IMR-90 (cell line): ENCODE results near the gene MICAL3. TPM values are rescaled to one million over a fixed set of nuclear protein-coding genes. Genes with fewer than 3 reads are reported as not detected.

Experiments
- ATAC-seq: fragments of 200-7000 bp; cut with Tn5 transposase; 2 replicates; pipeline ENCODE4 v1.9.1; 2020; ENCODE audit warnings: low read depth, mild to moderate bottlenecking, moderate library complexity
- BruUV-seq: library from RNA; stranded (reverse); fragments of 400-500 nt; replicated peaks from 2 replicates; lab custom pipeline; 2021; lab: Mats Ljungman, UMichigan
- CTCF ChIA-PET: fragments of 300-600 bp; formaldehyde crosslinking; extraction: SDS; loops from one replicate; lab custom pipeline; 2021; ENCODE audit warnings: antibody characterized with exemption; lab: Yijun Ruan, JAX
- POLR2A ChIA-PET: fragments of 300-600 bp; sonication (Branson Sonifier 250); formaldehyde crosslinking; loops from one replicate; lab custom pipeline; 2022; ENCODE audit warnings: antibody characterized with exemption; ENCODE audit not compliant: unreplicated experiment; lab: Charles Lee
- DNase-seq: peaks from one replicate; pipeline ENCODE4 v3.0.0; 2013
- H2AFZ ChIP-seq: replicated peaks from 2 replicates; pipeline ENCODE3; 2013; ENCODE audit warnings: low read length, mild to moderate bottlenecking; ENCODE audit not compliant: poor library complexity
- H2AK5ac ChIP-seq: 2 replicates; pipeline ENCODE4 v1.6.1; 2013; ENCODE audit warnings: low read depth, low read length, inconsistent platforms
- H2AK9ac ChIP-seq: replicated peaks from 2 replicates; pipeline ENCODE3; 2013; ENCODE audit warnings: mild to moderate bottlenecking, low read depth, low read length, moderate library complexity; ENCODE audit not compliant: poor library complexity
- H2BK120ac ChIP-seq: 2 replicates; pipeline ENCODE4 v1.6.1; 2013; ENCODE audit warnings: low read depth, low read length, inconsistent platforms
- H2BK15ac ChIP-seq: 3 replicates; pipeline ENCODE4 v1.6.1; 2013; ENCODE audit warnings: low read depth, low read length, inconsistent platforms
- H2BK20ac ChIP-seq: 2 replicates; pipeline ENCODE4 v1.6.1; 2013; ENCODE audit warnings: low read depth, mild to moderate bottlenecking, inconsistent platforms, low read length, moderate library complexity
- H2BK5ac ChIP-seq: 2 replicates; pipeline ENCODE4 v1.6.1; 2013; ENCODE audit warnings: mild to moderate bottlenecking, low read depth, low read length, inconsistent platforms; ENCODE audit not compliant: poor library complexity, severe bottlenecking
- H3K14ac ChIP-seq: replicated peaks from 2 replicates; pipeline ENCODE4 v1.6.1; 2013; ENCODE audit warnings: low read depth, low read length, inconsistent platforms
- H3K18ac ChIP-seq: 2 replicates; pipeline ENCODE4 v1.6.1; 2013; ENCODE audit warnings: low read depth, low read length, control low read depth
- H3K23ac ChIP-seq: 2 replicates; pipeline ENCODE4 v1.6.1; 2013; ENCODE audit warnings: low read depth, low read length, inconsistent platforms
- H3K27ac ChIP-seq: 2 replicates; pipeline ENCODE4 v1.5.1; 2013; ENCODE audit warnings: mild to moderate bottlenecking, control low read depth, low read length; ENCODE audit not compliant: insufficient read depth
- H3K27me3 ChIP-seq: 2 replicates; pipeline ENCODE4 v1.6.1; 2013; ENCODE audit warnings: low read length; ENCODE audit not compliant: control insufficient read depth, insufficient read depth
- H3K36me3 ChIP-seq: 2 replicates; pipeline ENCODE4 v1.6.1; 2013; ENCODE audit warnings: low read length, mixed read lengths; ENCODE audit not compliant: control insufficient read depth, insufficient read depth
- H3K4ac ChIP-seq: 2 replicates; pipeline ENCODE4 v1.6.1; 2013; ENCODE audit warnings: low read depth, low read length, inconsistent platforms
- H3K4me1 ChIP-seq: 2 replicates; pipeline ENCODE4 v1.6.1; 2013; ENCODE audit warnings: low read length, mixed read lengths; ENCODE audit not compliant: control insufficient read depth, insufficient read depth
- H3K4me2 ChIP-seq: 2 replicates; pipeline ENCODE4 v1.6.1; 2013; ENCODE audit warnings: low read depth, mild to moderate bottlenecking, control low read depth, low read length, moderate library complexity
- H3K4me3 ChIP-seq: 2 replicates; pipeline ENCODE4 v1.5.1; 2013; ENCODE audit warnings: low read depth, mild to moderate bottlenecking, control low read depth, low read length, moderate library complexity; ENCODE audit not compliant: insufficient read depth
- H3K56ac ChIP-seq: 2 replicates; pipeline ENCODE4 v1.6.1; 2013; ENCODE audit warnings: low read length, inconsistent platforms; ENCODE audit not compliant: insufficient read depth; ENCODE audit errors: extremely low read depth
- H3K79me1 ChIP-seq, 2 experiments: 2 replicates each; pipeline ENCODE4 v1.6.1; 2013; ENCODE audit warnings: low read length in 2 of 2, inconsistent platforms in 1 of 2, low read depth in 1 of 2
- H3K9ac ChIP-seq: 2 replicates; pipeline ENCODE4 v1.6.1; 2013; ENCODE audit warnings: low read depth, low read length, control low read depth
- H3K9me1 ChIP-seq: 2 replicates; pipeline ENCODE4 v1.6.1; 2013; ENCODE audit warnings: low read length, inconsistent platforms; ENCODE audit not compliant: insufficient read depth
- H3K9me3 ChIP-seq: 2 replicates; pipeline ENCODE4 v1.6.1; 2013; ENCODE audit warnings: low read length; ENCODE audit not compliant: control insufficient read depth, insufficient read depth
- H4K20me1 ChIP-seq: 2 replicates; pipeline ENCODE4 v1.6.1; 2013; ENCODE audit warnings: low read length, inconsistent platforms; ENCODE audit not compliant: insufficient read depth
- H4K5ac ChIP-seq: 2 replicates; pipeline ENCODE4 v1.6.1; 2013; ENCODE audit warnings: mild to moderate bottlenecking, low read depth, low read length, control low read depth
- H4K8ac ChIP-seq, 2 experiments: 2 replicates each; pipeline ENCODE4 v1.6.1; 2013; ENCODE audit warnings: low read depth in 2 of 2, low read length in 2 of 2, control low read depth in 1 of 2, inconsistent platforms in 1 of 2
- H4K91ac ChIP-seq: 2 replicates; pipeline ENCODE4 v1.6.1; 2013; ENCODE audit warnings: low read depth, low read length, inconsistent platforms; ENCODE audit not compliant: insufficient read depth
- MAFK ChIP-seq: IDR thresholded peaks from 2 replicates; pipeline ENCODE4 v1.6.1; 2012; ENCODE audit warnings: low read depth, low read length, improper control_type of control experiment
- WGBS, 2 experiments: methylation state at CpG; one replicate each; pipeline versions ENCODE4 v1.1.5 to v1.1.7; 2013; ENCODE audit warnings: missing lambda C conversion rate in 2 of 2; ENCODE audit not compliant: insufficient read length in 1 of 2; ENCODE audit errors: extremely low coverage in 2 of 2; 5-methylcytosine and 5-hydroxymethylcytosine counted together
- dilution Hi-C: fragments of 300-500 bp; cut with HindIII; formaldehyde crosslinking; loops from one replicate; pipeline ENCODE4 v1.14.3; 2018; ENCODE audit warnings: low sequenced_read_pairs; ENCODE audit not compliant: unreplicated experiment
- in situ Hi-C: fragments of 300-500 bp; cut with MboI; formaldehyde crosslinking; loops from 3 replicates; pipeline ENCODE4 v1.14.3; 2019; ENCODE audit warnings: low sequenced_read_pairs, inconsistent platforms, mixed read lengths
- intact Hi-C: fragments of 100-400 bp; cut with micrococcal nuclease; formaldehyde crosslinking; loops from 2 replicates; pipeline ENCODE4 v1.10.0; 2022
- polyA plus RNA-seq, 3 experiments: library from polyadenylated mRNA; depleted of rRNA; stranded (reverse); fragments of >200 nt; gene quantifications; 2 replicates each; pipeline ENCODE4 v1.2.3, GENCODE V29; 2012; ENCODE audit warnings: low replicate concordance in 1 of 3
- total RNA-seq: library from RNA; depleted of rRNA; stranded (reverse); fragments of >200 nt; gene quantifications from 2 replicates; pipeline ENCODE4 v1.2.3, GENCODE V29; 2012

The MICAL3 gene
- total and polyA plus RNA-seq, 2 of the 4 experiments (the other 2 are of a cell fraction) = 17.6 to 26.8 TPM

- DNase-seq = peak; percentile 6
- no peak overlapping the region for H3K56ac ChIP-seq
- no peak overlapping the region for H2BK20ac ChIP-seq
- no peak overlapping the region for H2BK120ac ChIP-seq
- no peak overlapping the region for H2BK15ac ChIP-seq
- CTCF ChIA-PET = no interaction called here
- dilution Hi-C loops = no loop called here
- no peak overlapping the region for H3K9ac ChIP-seq
- no peak overlapping the region for H3K4ac ChIP-seq
- no peak overlapping the region for H4K5ac ChIP-seq
- no peak overlapping the region for H4K8ac ChIP-seq
- H2AK5ac ChIP-seq = no peak overlapping the region
- intact Hi-C loops = no loop called here
- ATAC-seq = no peak
- H2AFZ ChIP-seq = no peak overlapping the region
- no peak overlapping the region for H2AK9ac ChIP-seq
- H3K23ac ChIP-seq = no peak overlapping the region
- no peaks in the 10 kb centered on the region for H3K9me1 ChIP-seq
- no peak overlapping the region for H3K14ac ChIP-seq
- no peak overlapping the region for H3K18ac ChIP-seq
- no peak overlapping the region for H4K91ac ChIP-seq
- in situ Hi-C loops = loop anchor here (25.0 kb wide), 1 partner anchor 722 kb away; the partner anchor contains the start of gene IL17RA
- POLR2A ChIA-PET = no interaction called here
- 80% methylated on average over 13 of the region's 25 CpGs; no CpG with 5 or more reads in 1 of the 2 experiments for WGBS, 2 experiments
- H3K4me1 ChIP-seq = peaks cover 9% of the 10 kb centered on the region
- no peaks in the 10 kb centered on the region for H3K27me3 ChIP-seq
- H4K20me1 ChIP-seq = no peaks in the 10 kb centered on the region
- no peak overlapping the region for H3K4me2 ChIP-seq
- H3K36me3 ChIP-seq = peaks cover 35% of the 10 kb centered on the region
- H3K9me3 ChIP-seq = no peaks in the 10 kb centered on the region
- TF ChIP-seq MAFK = no peak
- H3K4me3 ChIP-seq = no peak overlapping the region
- H3K27ac ChIP-seq = no peak overlapping the region
- no peaks in the 10 kb centered on the region for H3K79me1 ChIP-seq
- BruUV-seq = no TSS peak
- no peak overlapping the region for H2BK5ac ChIP-seq
Measured at GRCh38 chr22:17808693-17809403, 215.5 kb downstream of the MICAL3 start.
